Gastroesophageal sphincter (tissue), 4 donors: ENCODE results near the gene SERPINE1. TPM values are rescaled to one million over a fixed set of nuclear protein-coding genes. Genes with fewer than 3 reads are reported as not detected.

Experiments used
- ATAC-seq: fragments of 150-250 bp; one replicate; pipeline ENCODE4 v1.9.1; 2016; ENCODE audit warnings: mild to moderate bottlenecking, moderate library complexity
- H3K27ac ChIP-seq, 4 donors: fragments of 200-600 bp; sonication (generic) in 3 of 4; 1 replicate in 3 of 4; 2 replicates in 1 of 4; pipeline ENCODE4 v1.5.1; 2016 to 2019
- H3K27me3 ChIP-seq: fragments of 200-600 bp; sonication (generic); one replicate; pipeline ENCODE4 v1.5.1; 2019
- H3K36me3 ChIP-seq, 2 donors: fragments of 200-600 bp; sonication (generic); one replicate each; pipeline ENCODE4 v1.5.1; 2019; ENCODE audit warnings: control low read depth in 1 of 2
- H3K4me1 ChIP-seq, 3 donors: fragments of 200-600 bp; sonication (generic); 1 replicate in 2 of 3; 2 replicates in 1 of 3; pipeline ENCODE4 v1.5.1; 2016 to 2019; ENCODE audit warnings: control low read depth in 2 of 3
- H3K4me3 ChIP-seq, 2 donors: fragments of 200-600 bp; sonication (generic); one replicate each; pipeline ENCODE4 v1.5.1; 2019; ENCODE audit warnings: mild to moderate bottlenecking in 1 of 2, moderate library complexity in 1 of 2
- H3K9me3 ChIP-seq, 3 donors: fragments of 200-600 bp; sonication (generic); one replicate each; pipeline ENCODE4 v1.5.1; 2017 to 2019; ENCODE audit warnings: control low read depth in 2 of 3
- CTCF ChIP-seq, 4 experiments: fragments of 200-600 bp in 2 of 4; fragments of 450-650 bp in 2 of 4; sonication (generic) in 1 of 4; IDR thresholded peaks; one replicate each; pipeline ENCODE4 v1.5.1; 2017 to 2019; ENCODE audit warnings: antibody characterized with exemption in 4 of 4, mild to moderate bottlenecking in 2 of 4, moderate library complexity in 2 of 4
- EP300 ChIP-seq: sonication (generic); formaldehyde crosslinking; IDR thresholded peaks from one replicate; pipeline ENCODE4 v1.6.1; 2017; ENCODE audit warnings: antibody characterized with exemption, mild to moderate bottlenecking
- POLR2A ChIP-seq, 2 donors: fragments of 450-650 bp; IDR thresholded peaks; one replicate each; pipeline ENCODE4 v1.6.1; 2017; ENCODE audit warnings: antibody characterized with exemption in 2 of 2, mild to moderate bottlenecking in 2 of 2, moderate library complexity in 1 of 2
- POLR2AphosphoS5 ChIP-seq: sonication (generic); formaldehyde crosslinking; IDR thresholded peaks from one replicate; pipeline ENCODE4 v1.6.1; 2017; ENCODE audit warnings: antibody characterized with exemption
- WGBS, 2 donors: methylation state at CpG; one replicate each; pipeline ENCODE4 v1.1.5; 2018; ENCODE audit warnings: low coverage in 1 of 2; 5-methylcytosine and 5-hydroxymethylcytosine counted together
- total RNA-seq, 4 donors: library from RNA; depleted of rRNA; stranded (reverse); fragments of >200 nt; gene quantifications; one replicate each; pipeline ENCODE4 v1.1.0, GENCODE V29; 2016

SERPINE1 gene
- total RNA-seq, 4 donors from 2014 or later: 5.4 to 75.3 (median 19.6) TPM

GRCh38 chr7:101134399-101134980 lies 7.6 kb downstream of the SERPINE1 start:
- 81 to 82% methylated on average over 3 of the region's 6 CpGs for WGBS, 2 donors

GRCh38 chr7:101137651-101138212 lies 10.8 kb downstream of the SERPINE1 start:
- ATAC-seq: no peak
- Histone ChIP-seq H3K27me3 (peaks cover 6% of the 10 kb centered on the region), H3K27ac (peak overlapping the region in 3 of 4 donors; percentile 38 to 72 (median 55)), H3K9me3 (no peaks in the 10 kb centered on the region), H3K4me1 (peaks cover 0 to 15% (median 0%) of the 10 kb centered on the region in 3 donors), H3K36me3 (peaks cover 0 to 4% of the 10 kb centered on the region in 2 donors), H3K4me3 (peak overlapping the region in 1 of 2 donors; percentile 19)
- TF ChIP-seq EP300 (no peak), POLR2A (IDR thresholded peaks at IDR 0.05) (no peak), POLR2AphosphoS5 (no peak), CTCF (IDR thresholded peaks at IDR 0.05) (no peak)
- WGBS, 2 donors: 43% methylated on average over 3 of the region's 9 CpGs; no CpG with 5 or more reads in 1 of the 2 donors

More at GRCh38 chr7:101134399-101134980, 7.6 kb downstream of the SERPINE1 start:
- no peaks in the 10 kb centered on the region for H3K27me3 ChIP-seq
- H3K27ac ChIP-seq: no peak overlapping the region
- no peak for ATAC-seq
- H3K36me3 ChIP-seq: peaks cover 0 to 8% of the 10 kb centered on the region in 2 donors
- no peaks in the 10 kb centered on the region for H3K9me3 ChIP-seq
- no peak overlapping the region for H3K4me3 ChIP-seq
- H3K4me1 ChIP-seq: peaks cover 0 to 15% (median 0%) of the 10 kb centered on the region in 3 donors
- TF ChIP-seq POLR2AphosphoS5 (no peak), EP300 (no peak), CTCF (IDR thresholded peaks at IDR 0.05) (no peak), POLR2A (IDR thresholded peaks at IDR 0.05) (no peak)

GRCh38 chr7:101138213-101138870 lies 11.4 kb downstream of the SERPINE1 start:
- H3K27me3 ChIP-seq: peaks cover 11% of the 10 kb centered on the region
- WGBS, 2 donors: 4 to 9% methylated on average over 8 to 15 of the region's 16 CpGs
- H3K4me3 ChIP-seq: peak overlapping the region in 1 of 2 donors; percentile 19
- H3K36me3 ChIP-seq: peaks cover 0 to 4% of the 10 kb centered on the region in 2 donors
- peak overlapping the region in 3 of 4 donors; percentile 38 to 72 (median 55) for H3K27ac ChIP-seq
- TF ChIP-seq POLR2A (IDR thresholded peaks at IDR 0.05) (no peak), CTCF (IDR thresholded peaks at IDR 0.05) (peak; percentile 2 to 86 (median 72)), POLR2AphosphoS5 (peak; percentile 75)
- peak; percentile 97 for ATAC-seq
- peaks cover 0 to 15% (median 0%) of the 10 kb centered on the region in 3 donors for H3K4me1 ChIP-seq
- no peaks in the 10 kb centered on the region for H3K9me3 ChIP-seq

GRCh38 chr7:101140339-101140699 lies 13.4 kb downstream of the SERPINE1 start:
- Histone ChIP-seq H3K27me3 (peaks cover 11% of the 10 kb centered on the region), H3K27ac (no peak overlapping the region), H3K9me3 (no peaks in the 10 kb centered on the region), H3K4me1 (peaks cover 0 to 26% (median 0%) of the 10 kb centered on the region in 3 donors), H3K36me3 (peaks cover 0 to 4% of the 10 kb centered on the region in 2 donors), H3K4me3 (no peak overlapping the region)
- TF ChIP-seq EP300: no peak
- TF ChIP-seq CTCF (IDR thresholded peaks at IDR 0.05): no peak
- TF ChIP-seq POLR2AphosphoS5: no peak
- no peak for ATAC-seq
- 33 to 43% methylated on average over 3 of the region's 3 CpGs for WGBS, 2 donors
